GDM1 (cell line): Measurements from ENCODE around the gene MBTD1.

Experiments
- DNase-seq: peaks from one replicate; lab custom pipeline; 2025; lab: John Stamatoyannopoulos, UW

MBTD1 gene

DNA sequence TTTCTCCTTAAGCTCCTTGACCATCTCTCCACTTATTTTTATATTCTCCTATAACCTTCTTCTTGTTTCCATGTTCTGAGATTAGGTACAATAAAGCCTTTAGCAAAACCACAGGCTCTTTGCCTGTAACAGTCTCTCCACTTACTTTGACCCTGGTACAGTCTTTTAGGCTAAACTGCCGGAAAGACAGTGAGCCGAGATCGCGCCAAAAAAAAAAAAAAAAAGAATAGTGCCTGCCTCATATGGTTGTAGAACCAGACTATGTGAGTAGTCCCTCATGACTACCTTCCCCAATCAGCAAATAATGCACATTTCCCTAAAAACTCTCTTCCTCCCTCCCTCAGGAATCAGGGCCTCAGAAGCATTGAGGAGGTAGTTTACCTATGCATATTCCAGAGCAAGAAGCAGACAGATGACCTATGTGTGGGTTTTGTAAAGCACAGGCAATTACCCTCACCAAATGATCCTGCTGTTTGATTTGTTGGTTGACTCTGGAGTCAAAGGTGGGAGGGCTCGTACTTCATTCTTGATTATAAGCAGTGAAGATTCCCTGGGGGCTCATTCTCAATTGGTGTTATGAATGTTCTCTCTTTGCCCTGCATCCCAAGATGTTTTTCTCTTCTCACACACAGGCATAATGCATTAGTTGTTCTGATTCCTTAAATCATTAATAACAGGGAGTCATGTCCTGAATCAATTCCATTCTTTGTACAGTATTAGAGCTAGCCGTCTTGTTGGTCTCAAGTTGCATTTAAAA lies 115.4 kb downstream of the MBTD1 start:
- no peak for DNase-seq

- no peak for DNase-seq
Measured at GRCh38 chr17:51142597-51142996, 117.3 kb downstream of the MBTD1 start.

DNA sequence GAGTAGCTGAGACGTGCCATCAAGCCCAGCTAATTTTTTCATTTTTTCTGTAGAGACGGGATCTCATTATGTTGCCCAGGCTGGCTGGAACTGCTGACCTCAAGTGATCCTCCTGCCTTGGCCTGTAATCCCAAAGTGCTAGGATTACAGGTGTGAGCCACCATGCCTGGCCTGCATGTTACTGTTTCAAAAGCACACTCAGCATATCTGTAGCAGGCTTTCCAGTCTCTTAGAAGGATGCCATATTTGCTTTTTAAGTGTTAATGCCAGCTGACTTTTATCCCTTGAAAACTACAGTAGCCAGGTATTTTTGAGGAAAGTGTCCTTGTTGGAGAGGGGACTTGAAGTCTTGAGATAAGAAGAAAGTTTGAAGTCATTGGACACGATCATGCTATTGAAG lies 123.9 kb downstream of the MBTD1 start:
- DNase-seq = no peak

DNA sequence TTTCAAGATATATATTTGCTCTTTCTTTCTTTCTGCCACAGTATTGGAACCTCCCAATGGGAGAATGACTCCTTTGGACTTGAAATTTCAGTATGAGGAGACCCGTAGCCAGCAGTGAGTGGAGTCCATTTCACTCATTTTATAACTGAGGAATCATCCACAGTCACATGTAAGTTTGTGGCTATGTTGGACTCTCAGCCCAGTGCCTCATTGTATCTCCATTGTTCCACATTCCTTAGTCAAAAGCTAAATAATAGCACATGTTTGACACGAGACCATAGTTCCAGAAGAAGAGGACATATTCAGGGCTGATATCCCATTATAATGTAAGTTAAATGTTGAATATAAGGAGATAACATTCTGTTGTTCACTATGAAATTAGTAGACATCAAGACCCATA lies 126.5 kb downstream of the MBTD1 start:
- DNase-seq = no peak

- DNase-seq = no peak
Measured at GRCh38 chr17:51132964-51133319, 126.9 kb downstream of the MBTD1 start.

GRCh38 chr17:51128076-51128475 lies 131.8 kb downstream of the MBTD1 start:
- no peak for DNase-seq
